Measurements from ENCODE around the gene CDK10.

GRCh38 chr16:89658221-89658879, 28.1 kb upstream of the CDK10 start:
- no peak for TF ChIP-seq CTCF (IDR thresholded peaks at IDR 0.05)
- no peak for TF ChIP-seq POLR2A (IDR thresholded peaks at IDR 0.05; ENCODE audit: low read depth)
- TF ChIP-seq POLR2AphosphoS5 (IDR thresholded peaks at IDR 0.05): no peak
- TF ChIP-seq EP300 (IDR thresholded peaks at IDR 0.05): no peak

Data from esophagus muscularis mucosa (tissue), 4 donors.